ENCODE measurements around the gene TEDC2.

TEDC2 gene

DNA sequence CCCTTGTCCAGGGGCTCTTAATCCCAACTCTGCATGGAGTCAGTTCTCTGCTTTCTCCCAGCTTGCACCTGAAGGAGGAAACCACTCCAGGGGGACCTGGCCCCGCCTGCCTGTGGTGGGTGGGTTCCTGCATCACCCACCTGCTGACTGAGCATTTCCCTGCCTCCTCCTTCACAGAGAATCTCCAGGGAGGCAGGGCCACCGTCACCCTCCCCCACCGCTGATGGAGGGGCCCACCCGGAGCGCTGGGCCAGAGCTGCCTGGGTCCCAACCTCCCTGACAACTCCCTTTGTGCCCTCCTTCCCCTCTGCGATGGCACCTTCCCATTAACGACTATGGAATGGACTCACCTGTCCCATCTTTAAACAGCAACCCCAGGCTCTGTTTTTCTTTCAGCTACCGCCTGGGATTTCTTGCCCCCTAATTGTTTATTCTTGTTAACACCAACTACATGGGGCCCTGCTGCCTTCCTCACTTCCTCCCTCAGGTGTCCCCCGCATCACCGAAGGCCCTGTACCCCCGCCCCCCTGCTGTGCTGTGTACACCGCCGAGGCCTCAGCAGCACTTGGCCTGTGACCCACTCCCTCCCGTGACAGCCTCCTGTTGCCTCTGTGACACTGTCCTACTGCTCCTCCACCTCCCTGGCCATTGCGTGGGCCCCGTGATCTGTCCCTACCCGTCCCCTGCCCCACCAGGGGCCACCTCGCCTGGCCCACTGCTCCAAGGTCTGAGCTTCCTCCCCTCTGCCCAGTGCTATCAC lies 842 bp upstream of the TEDC2 start:
- H3K4me3 ChIP-seq (ENCODE audit: low read length), result peak overlapping the region; percentile 62
- TF ChIP-seq, protein P1, sequence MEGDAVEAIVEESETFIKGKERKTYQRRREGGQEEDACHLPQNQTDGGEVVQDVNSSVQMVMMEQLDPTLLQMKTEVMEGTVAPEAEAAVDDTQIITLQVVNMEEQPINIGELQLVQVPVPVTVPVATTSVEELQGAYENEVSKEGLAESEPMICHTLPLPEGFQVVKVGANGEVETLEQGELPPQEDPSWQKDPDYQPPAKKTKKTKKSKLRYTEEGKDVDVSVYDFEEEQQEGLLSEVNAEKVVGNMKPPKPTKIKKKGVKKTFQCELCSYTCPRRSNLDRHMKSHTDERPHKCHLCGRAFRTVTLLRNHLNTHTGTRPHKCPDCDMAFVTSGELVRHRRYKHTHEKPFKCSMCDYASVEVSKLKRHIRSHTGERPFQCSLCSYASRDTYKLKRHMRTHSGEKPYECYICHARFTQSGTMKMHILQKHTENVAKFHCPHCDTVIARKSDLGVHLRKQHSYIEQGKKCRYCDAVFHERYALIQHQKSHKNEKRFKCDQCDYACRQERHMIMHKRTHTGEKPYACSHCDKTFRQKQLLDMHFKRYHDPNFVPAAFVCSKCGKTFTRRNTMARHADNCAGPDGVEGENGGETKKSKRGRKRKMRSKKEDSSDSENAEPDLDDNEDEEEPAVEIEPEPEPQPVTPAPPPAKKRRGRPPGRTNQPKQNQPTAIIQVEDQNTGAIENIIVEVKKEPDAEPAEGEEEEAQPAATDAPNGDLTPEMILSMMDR (IDR thresholded peaks at IDR 0.05; ENCODE audit: insufficient read depth, low read depth, low read length, missing control alignments), result no peak
- no peak for DNase-seq (ENCODE audit: low read depth)

DNA sequence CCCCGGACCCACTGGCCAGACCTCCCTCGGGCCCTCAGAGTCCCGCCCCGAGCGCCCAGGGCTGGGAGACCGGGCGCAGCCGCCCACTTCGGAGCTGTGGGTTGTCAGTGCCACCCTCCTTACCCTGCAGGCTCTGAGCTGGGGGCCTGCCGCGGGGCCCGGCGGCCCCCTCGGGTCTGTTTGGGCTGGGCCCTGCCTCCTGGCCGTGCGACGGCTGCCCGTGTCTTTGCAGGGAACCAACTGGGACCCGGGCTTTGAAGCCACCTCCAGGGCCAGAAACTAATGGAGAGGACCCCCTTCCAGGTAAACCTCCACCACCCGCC lies 443 bp downstream of the TEDC2 start:
- TF ChIP-seq, protein P1 (IDR thresholded peaks at IDR 0.05; ENCODE audit: insufficient read depth, low read depth, low read length, missing control alignments), result no peak
- H3K4me3 ChIP-seq (ENCODE audit: low read length), result peak overlapping the region; percentile 62
- DNase-seq (ENCODE audit: low read depth), result no peak

DNA sequence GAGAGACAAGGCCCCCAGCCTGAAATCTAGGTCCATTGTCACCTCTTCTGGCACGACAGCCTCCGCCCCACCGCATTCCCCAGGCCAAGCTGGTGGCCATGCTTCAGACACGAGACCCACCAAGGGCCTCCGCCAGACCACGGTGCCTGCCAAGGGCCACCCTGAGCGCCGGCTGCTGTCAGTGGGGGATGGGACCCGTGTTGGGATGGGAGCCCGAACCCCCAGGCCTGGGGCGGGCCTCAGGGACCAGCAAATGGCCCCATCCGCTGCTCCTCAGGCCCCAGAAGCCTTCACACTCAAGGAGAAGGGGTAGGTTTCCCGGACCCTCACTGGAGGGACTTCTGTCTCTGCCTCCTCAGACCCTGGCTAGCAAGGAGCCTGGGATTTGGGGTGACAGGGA lies 1.0 kb downstream of the TEDC2 start:
- no peak overlapping the region for H3K4me3 ChIP-seq (ENCODE audit: low read length)
- no peak for DNase-seq (ENCODE audit: low read depth)
- TF ChIP-seq, protein P1 (IDR thresholded peaks at IDR 0.05; ENCODE audit: insufficient read depth, low read depth, low read length, missing control alignments), result no peak

DNA sequence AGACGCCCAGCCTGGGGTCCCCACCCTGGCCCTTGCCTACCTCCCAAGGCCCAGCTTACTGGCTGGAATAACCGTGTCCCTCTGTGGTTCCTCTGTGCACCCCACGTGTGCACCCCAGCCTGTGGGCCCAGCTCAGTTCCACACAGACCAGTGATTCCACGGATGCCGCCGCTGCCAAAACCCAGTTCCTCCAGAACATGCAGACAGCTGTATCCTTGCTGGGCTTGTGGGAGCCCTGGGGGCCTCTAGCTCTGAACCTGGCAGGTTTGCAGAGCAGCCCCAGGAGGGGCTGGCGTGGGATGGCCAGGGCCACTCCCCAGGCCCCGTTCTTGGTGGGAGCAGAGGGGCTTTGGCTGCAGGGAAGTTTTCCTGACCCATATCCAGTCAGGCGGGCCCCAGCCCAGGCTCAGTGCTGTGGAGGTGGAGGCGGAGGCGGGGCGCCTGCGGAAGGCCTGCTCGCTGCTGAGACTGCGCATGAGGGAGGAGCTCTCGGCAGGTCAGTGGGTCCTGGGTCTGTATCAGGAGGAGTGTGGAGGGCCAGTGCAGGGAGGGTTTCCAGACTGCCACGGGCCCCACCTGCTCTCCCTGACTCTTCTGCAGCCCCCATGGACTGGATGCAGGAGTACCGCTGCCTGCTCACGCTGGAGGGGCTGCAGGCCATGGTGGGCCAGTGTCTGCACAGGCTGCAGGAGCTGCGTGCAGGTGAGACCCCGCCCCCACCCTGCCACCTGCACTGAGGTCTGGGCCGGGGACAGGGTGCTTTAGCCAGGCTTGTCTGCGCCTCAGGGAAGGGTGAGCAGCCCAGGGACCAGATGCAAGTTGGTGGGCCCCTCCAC lies 2.3 kb downstream of the TEDC2 start:
- no peak for DNase-seq (ENCODE audit: low read depth)
- TF ChIP-seq, protein P1 (IDR thresholded peaks at IDR 0.05; ENCODE audit: insufficient read depth, low read depth, low read length, missing control alignments), result no peak
- H3K4me3 ChIP-seq (ENCODE audit: low read length), result no peak overlapping the region

DNA sequence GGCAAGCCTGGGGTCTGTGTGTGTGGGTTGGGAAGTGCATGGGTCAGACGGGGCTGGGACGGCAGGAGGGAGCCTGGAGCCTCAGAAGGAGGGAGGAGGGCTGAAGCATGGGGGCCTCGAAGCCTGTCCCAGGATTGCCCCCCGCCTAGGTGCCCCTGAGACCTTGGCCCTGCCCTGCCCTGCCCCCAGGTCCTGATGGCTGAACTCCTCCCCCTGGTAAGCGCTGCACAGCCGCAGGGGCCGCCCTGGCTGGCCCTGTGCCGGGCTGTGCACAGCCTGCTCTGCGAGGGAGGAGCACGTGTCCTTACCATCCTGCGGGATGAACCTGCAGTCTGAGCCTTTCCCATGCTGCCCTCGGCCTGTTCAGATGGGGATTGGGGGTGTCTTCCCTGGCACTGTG lies 4.4 kb downstream of the TEDC2 start:
- no peak for DNase-seq (ENCODE audit: low read depth)
- H3K4me3 ChIP-seq (ENCODE audit: low read length), result no peak overlapping the region
- TF ChIP-seq, protein P1 (IDR thresholded peaks at IDR 0.05; ENCODE audit: insufficient read depth, low read depth, low read length, missing control alignments), result no peak

DNA sequence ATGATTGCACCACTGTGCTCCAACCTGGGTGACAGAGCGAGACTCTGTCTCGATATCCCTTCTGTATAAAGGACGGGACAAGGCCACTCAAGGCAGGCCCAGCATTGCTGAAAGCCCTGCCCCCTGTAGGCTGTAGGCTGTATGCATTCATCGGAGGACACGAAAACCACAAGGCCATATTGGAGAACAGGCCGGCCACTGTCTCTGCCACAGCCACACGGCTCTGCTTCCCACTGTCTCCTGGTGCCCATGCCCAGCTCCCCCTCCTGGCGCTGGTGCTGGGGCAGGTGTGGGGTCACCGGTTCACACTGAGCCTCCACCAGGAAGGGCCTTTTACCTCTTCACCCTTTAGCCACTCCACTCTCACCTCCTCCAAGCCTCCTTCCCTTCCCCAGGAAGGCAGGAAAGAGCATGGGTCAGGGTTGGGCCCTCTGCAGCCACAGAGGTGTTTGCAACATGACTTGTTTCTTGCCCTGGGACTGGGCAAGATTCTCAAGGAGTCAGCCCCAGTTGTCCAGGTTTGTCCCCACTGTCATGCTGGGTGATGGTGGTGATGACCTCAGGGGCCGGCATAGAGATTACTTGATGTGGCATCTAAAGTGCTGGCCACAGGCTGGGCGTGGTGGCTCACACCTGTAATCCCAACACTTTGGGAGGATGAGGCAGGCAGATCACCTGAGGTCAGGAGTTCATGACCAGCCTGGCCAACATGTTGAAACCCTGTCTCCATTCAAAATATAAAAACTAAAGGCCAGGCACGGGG lies 5.9 kb downstream of the TEDC2 start:
- TF ChIP-seq, protein P1 (IDR thresholded peaks at IDR 0.05; ENCODE audit: insufficient read depth, low read depth, low read length, missing control alignments), result peak; percentile 23
- DNase-seq (ENCODE audit: low read depth), result no peak
- H3K4me3 ChIP-seq (ENCODE audit: low read length), result no peak overlapping the region

All from epithelial cell of esophagus (primary cell).